Muscle of leg (tissue), 11 donors: Measurements from ENCODE around the gene CEACAM5. TPM values are rescaled to one million over a fixed set of nuclear protein-coding genes. Genes with fewer than 3 reads are reported as not detected.
"Not testable (repeated sequence)": the region's sequence is repeated elsewhere in the genome, so short reads cannot be mapped to it uniquely, and the experiment has no call there.

Experiments
- DNase-seq: peaks from one replicate; pipeline ENCODE4 v3.0.0; 2013
- H3K27ac ChIP-seq: one replicate; pipeline ENCODE4 v1.5.1; 2013; ENCODE audit warnings: mild to moderate bottlenecking, low read length, control low read depth
- H3K27me3 ChIP-seq: one replicate; pipeline ENCODE4 v1.6.1; 2013; ENCODE audit warnings: low read length; ENCODE audit not compliant: control insufficient read depth, insufficient read depth
- H3K36me3 ChIP-seq: one replicate; pipeline ENCODE4 v1.6.1; 2013; ENCODE audit warnings: low read length; ENCODE audit not compliant: control insufficient read depth, insufficient read depth
- H3K4me1 ChIP-seq: one replicate; pipeline ENCODE4 v1.6.1; 2013; ENCODE audit warnings: low read length; ENCODE audit not compliant: control insufficient read depth, insufficient read depth
- H3K4me3 ChIP-seq: one replicate; pipeline ENCODE4 v1.5.1; 2013; ENCODE audit warnings: low read length, control low read depth
- H3K9me3 ChIP-seq: replicated peaks from 2 replicates; pipeline ENCODE4 v1.6.1; 2013; ENCODE audit warnings: low read depth, low read length; ENCODE audit not compliant: control insufficient read depth
- WGBS: methylation state at CpG from one replicate; pipeline ENCODE4 v1.1.5; 2013; ENCODE audit warnings: missing lambda C conversion rate; ENCODE audit not compliant: insufficient coverage; 5-methylcytosine and 5-hydroxymethylcytosine counted together
- polyA plus RNA-seq, 8 donors: library from polyadenylated mRNA; unstranded; fragments of 120-200 nt; gene quantifications; one replicate each; pipeline versions ENCODE4 v1.2.1 to v1.2.3, GENCODE V29; 2013; ENCODE audit warnings: inconsistent platforms in 1 of 8, low replicate concordance in 1 of 8; ENCODE audit not compliant: insufficient read length in 8 of 8, insufficient read depth in 1 of 8
- total RNA-seq: library from RNA; stranded (reverse); fragments of 120-200 nt; gene quantifications from one replicate; pipeline ENCODE4 v1.2.4, GENCODE V29; 2013

The CEACAM5 gene
- total and polyA plus RNA-seq, 9 donors: 0.05 to 2.0 (median 0.44) TPM; not detected in 5

GRCh38 chr19:41755328-41755913 lies 47.0 kb downstream of the CEACAM5 start, which contains the start of gene CEACAM6:
TSS of gene CEACAM6 (plus strand) at chr19:41755530. CDS start at chr19:41755639, 109 bp downstream.
- Histone ChIP-seq H3K4me3 (no peak within 1 kb of the TSS), H3K27me3 (no peaks in the 10 kb centered on the region), H3K27ac (no peak within 1 kb of the TSS), H3K9me3 (no peaks in the 10 kb centered on the region), H3K36me3 (no peaks in the 10 kb centered on the region), H3K4me1 (no peaks in the 10 kb centered on the region)
- no peak for DNase-seq
- 24% methylated on average over 3 of the region's 3 CpGs for WGBS

- WGBS: 73% methylated on average over 8 of the region's 9 CpGs
- H3K27me3 ChIP-seq: no peaks in the 10 kb centered on the region
- H3K4me1 ChIP-seq: no peaks in the 10 kb centered on the region
- H3K36me3 ChIP-seq: no peaks in the 10 kb centered on the region
- H3K9me3 ChIP-seq: no peaks in the 10 kb centered on the region
- no peak for DNase-seq
- no peak overlapping the region for H3K27ac ChIP-seq
- H3K4me3 ChIP-seq: no peak overlapping the region
These were observed 50.4 kb downstream of the CEACAM5 start for GRCh38 chr19:41758846-41759245.

- 57% methylated on average over 1 of the region's 2 CpGs for WGBS
- Histone ChIP-seq H3K4me3 (no peak overlapping the region), H3K9me3 (no peaks in the 10 kb centered on the region), H3K27me3 (no peaks in the 10 kb centered on the region), H3K27ac (no peak overlapping the region), H3K36me3 (no peaks in the 10 kb centered on the region), H3K4me1 (no peaks in the 10 kb centered on the region)
- DNase-seq: no peak
These were observed 58.7 kb downstream of the CEACAM5 start for GRCh38 chr19:41767115-41767514.

GRCh38 chr19:41768105-41768504 lies 59.7 kb downstream of the CEACAM5 start:
- WGBS: no CpG with 5 or more reads among the region's 5 CpGs
- H3K27me3 ChIP-seq, H3K4me1 ChIP-seq, H3K27ac ChIP-seq, H3K4me3 ChIP-seq, H3K9me3 ChIP-seq, H3K36me3 ChIP-seq, DNase-seq: not testable (repeated sequence)

- no peaks in the 10 kb centered on the region for H3K27me3 ChIP-seq
- H3K27ac ChIP-seq: no peak overlapping the region
- H3K9me3 ChIP-seq: no peaks in the 10 kb centered on the region
These were observed 61.2 kb downstream of the CEACAM5 start for GRCh38 chr19:41769608-41770007.

GRCh38 chr19:41771410-41771809 lies 63.0 kb downstream of the CEACAM5 start:
- Histone ChIP-seq H3K36me3 (no peaks in the 10 kb centered on the region), H3K4me1 (no peaks in the 10 kb centered on the region), H3K9me3 (no peaks in the 10 kb centered on the region), H3K4me3 (no peak overlapping the region), H3K27me3 (no peaks in the 10 kb centered on the region), H3K27ac (no peak overlapping the region)
- DNase-seq: no peak
- no CpG with 5 or more reads among the region's 2 CpGs for WGBS

More at GRCh38 chr19:41769608-41770007, 61.2 kb downstream of the CEACAM5 start:
- H3K4me3 ChIP-seq: no peak overlapping the region
- WGBS: no CpG with 5 or more reads among the region's 4 CpGs
- no peak for DNase-seq
- H3K36me3 ChIP-seq: no peaks in the 10 kb centered on the region
- no peaks in the 10 kb centered on the region for H3K4me1 ChIP-seq

- WGBS: 54% methylated on average over 6 of the region's 6 CpGs
- Histone ChIP-seq H3K36me3 (no peaks in the 10 kb centered on the region), H3K4me1 (no peaks in the 10 kb centered on the region), H3K9me3 (no peaks in the 10 kb centered on the region), H3K4me3 (no peak overlapping the region), H3K27me3 (no peaks in the 10 kb centered on the region), H3K27ac (no peak overlapping the region)
- DNase-seq: no peak
These were observed 66.1 kb downstream of the CEACAM5 start for GRCh38 chr19:41774515-41774980.

- H3K4me3 ChIP-seq: no peak overlapping the region
- H3K27ac ChIP-seq: no peak overlapping the region
- H3K4me1 ChIP-seq: no peaks in the 10 kb centered on the region
- 57% methylated on average over 1 of the region's 2 CpGs for WGBS
- DNase-seq: no peak
- no peaks in the 10 kb centered on the region for H3K9me3 ChIP-seq
- H3K36me3 ChIP-seq: no peaks in the 10 kb centered on the region
- no peaks in the 10 kb centered on the region for H3K27me3 ChIP-seq
These were observed 68.3 kb downstream of the CEACAM5 start for GRCh38 chr19:41776700-41777099.

Other genes starting within 250 kb of the CEACAM5 start
- 1.5 TPM for gene CEACAM21, start 132.5 kb upstream of the CEACAM5 start, total RNA-seq
- gene CEACAM21, start 132.5 kb upstream of the CEACAM5 start, polyA plus RNA-seq: 1 to 10 TPM; 1.4 to 4.1 (median 1.9) TPM
- gene CEACAM4, start 81.6 kb upstream of the CEACAM5 start, total RNA-seq: not detected
- gene CEACAM4, start 81.6 kb upstream of the CEACAM5 start, polyA plus RNA-seq: under 1 TPM in 6 of 8 donors, not detected in 2; 0.10 to 0.35 (median 0.25) TPM
- gene CEACAM7, start 20.4 kb upstream of the CEACAM5 start, total RNA-seq: not detected
- under 1 TPM in 1 of 8 donors, not detected in 7; 0.12 TPM for gene CEACAM7, start 20.4 kb upstream of the CEACAM5 start, polyA plus RNA-seq
- gene CEACAM6, start 46.9 kb downstream of the CEACAM5 start, total RNA-seq: 0.04 TPM
- gene CEACAM6, start 46.9 kb downstream of the CEACAM5 start, polyA plus RNA-seq: under 1 TPM; 0.20 to 0.70 (median 0.39) TPM
- 0.09 TPM for gene CEACAM3, start 88.0 kb downstream of the CEACAM5 start, total RNA-seq
- under 1 TPM in 4 of 8 donors, not detected in 4; 0.12 to 0.34 (median 0.24) TPM for gene CEACAM3, start 88.0 kb downstream of the CEACAM5 start, polyA plus RNA-seq
- gene LYPD4, start 136.1 kb downstream of the CEACAM5 start, total RNA-seq: not detected
- gene LYPD4, start 136.1 kb downstream of the CEACAM5 start, polyA plus RNA-seq: not detected
- not detected for gene DMRTC2, start 136.4 kb downstream of the CEACAM5 start, total RNA-seq
- not detected for gene DMRTC2, start 136.4 kb downstream of the CEACAM5 start, polyA plus RNA-seq
- gene RPS19, start 151.6 kb downstream of the CEACAM5 start, total RNA-seq: 4,411 TPM
- 1,000 to 10,000 TPM; 2,442 to 2,898 (median 2,547) TPM for gene RPS19, start 151.6 kb downstream of the CEACAM5 start, polyA plus RNA-seq
- 0.49 TPM for gene CD79A, start 168.7 kb downstream of the CEACAM5 start, total RNA-seq
- gene CD79A, start 168.7 kb downstream of the CEACAM5 start, polyA plus RNA-seq: 1 to 10 TPM in 4 of 8 donors, under 1 TPM in 4; 0.75 to 1.8 (median 0.99) TPM
- gene ARHGEF1, start 174.6 kb downstream of the CEACAM5 start, total RNA-seq: 17.2 TPM
- 10 to 100 TPM; 35.0 to 54.5 (median 48.0) TPM for gene ARHGEF1, start 174.6 kb downstream of the CEACAM5 start, polyA plus RNA-seq
- gene ERFL, start 219.8 kb downstream of the CEACAM5 start, total RNA-seq: 0.04 TPM
- gene ERFL, start 219.8 kb downstream of the CEACAM5 start, polyA plus RNA-seq: under 1 TPM; 0.07 to 0.31 (median 0.12) TPM